CD4-positive, alpha-beta T cell treated with Interleukin-10 for 1 hour (primary cell): ENCODE measurements around the gene MYO1E.
"Not testable (repeated sequence)": the region's sequence is repeated elsewhere in the genome, so short reads cannot be mapped to it uniquely, and the experiment has no call there.

Experiments used
- DNase-seq: peaks from one replicate; pipeline ENCODE4 v3.0.0-alpha.2; 2020

MYO1E gene

GRCh38 chr15:59283717-59284391 lies 88.8 kb downstream of the MYO1E start:
- no peak for DNase-seq

- DNase-seq = no peak
Observed at GRCh38 chr15:59282515-59283337, 89.9 kb downstream of the MYO1E start.

GRCh38 chr15:59281699-59282098 lies 91.0 kb downstream of the MYO1E start:
- no peak for DNase-seq

GRCh38 chr15:59280855-59281254 lies 91.8 kb downstream of the MYO1E start:
- DNase-seq = no peak

DNA sequence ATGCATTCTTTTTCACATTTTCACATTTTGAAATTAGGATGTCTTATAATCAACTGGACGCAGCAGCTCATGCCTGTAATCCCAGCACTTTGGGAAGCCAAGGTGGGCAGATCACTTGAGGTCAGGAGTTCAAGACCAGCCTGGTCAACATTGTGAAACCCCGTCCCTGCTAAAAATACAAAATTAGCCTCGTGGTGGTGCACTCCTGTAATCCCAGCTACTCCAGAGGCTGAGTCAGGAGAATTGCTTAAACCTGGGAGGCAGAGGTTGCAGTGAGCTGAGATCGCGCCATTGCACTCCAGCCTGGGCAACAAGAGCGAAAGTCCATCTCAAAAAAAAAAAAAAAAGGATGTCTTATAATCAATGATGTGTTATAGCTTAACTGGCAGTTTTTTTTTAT lies 92.4 kb downstream of the MYO1E start:
- DNase-seq = not testable (repeated sequence)

GRCh38 chr15:59279023-59279422 lies 93.6 kb downstream of the MYO1E start:
- DNase-seq = no peak

GRCh38 chr15:59278120-59278519 lies 94.6 kb downstream of the MYO1E start:
- no peak for DNase-seq

GRCh38 chr15:59276225-59277178 lies 96.2 kb downstream of the MYO1E start:
- DNase-seq = no peak

GRCh38 chr15:59274126-59274970 lies 98.3 kb downstream of the MYO1E start:
- DNase-seq = no peak

- no peak for DNase-seq
Observed at GRCh38 chr15:59273234-59273633, 99.4 kb downstream of the MYO1E start.

GRCh38 chr15:59271595-59272201 lies 101.0 kb downstream of the MYO1E start:
- DNase-seq = no peak

- DNase-seq = no peak
Observed at GRCh38 chr15:59268852-59269407, 103.7 kb downstream of the MYO1E start.

DNA sequence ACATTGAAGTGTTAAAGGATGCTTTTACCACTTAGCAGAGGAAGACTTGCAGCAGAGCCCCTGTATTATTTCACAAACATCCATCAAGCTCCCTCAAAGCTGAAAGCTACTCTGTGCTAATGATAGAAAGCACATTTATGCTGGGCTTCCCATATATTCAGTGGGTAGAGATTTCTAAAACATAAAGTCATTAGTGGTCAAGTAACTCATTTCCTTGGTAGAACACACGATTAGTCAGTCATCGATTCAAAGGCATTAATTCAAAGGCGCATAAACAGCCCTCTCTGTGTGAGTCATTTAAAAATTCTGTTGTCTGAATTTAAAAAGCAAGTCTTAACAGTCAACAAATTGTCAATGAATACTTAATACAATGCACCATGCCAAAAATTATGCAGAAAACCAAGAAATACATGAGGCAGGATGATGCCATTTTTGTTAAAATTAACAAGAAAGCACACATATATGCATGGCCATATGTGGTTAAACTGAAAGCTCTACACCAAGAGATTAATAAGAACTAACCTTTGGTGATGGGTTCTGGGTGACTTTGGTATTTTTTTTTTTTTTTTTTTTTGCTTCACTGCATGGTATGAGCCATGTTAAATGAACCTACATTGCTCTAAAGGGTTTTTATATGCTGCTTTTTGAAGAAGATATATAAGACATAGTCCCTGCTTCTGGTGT lies 104.4 kb downstream of the MYO1E start:
- no peak for DNase-seq

GRCh38 chr15:59266028-59266427 lies 106.6 kb downstream of the MYO1E start:
- no peak for DNase-seq

- no peak for DNase-seq
Observed at GRCh38 chr15:59262316-59262715, 110.4 kb downstream of the MYO1E start.

DNA sequence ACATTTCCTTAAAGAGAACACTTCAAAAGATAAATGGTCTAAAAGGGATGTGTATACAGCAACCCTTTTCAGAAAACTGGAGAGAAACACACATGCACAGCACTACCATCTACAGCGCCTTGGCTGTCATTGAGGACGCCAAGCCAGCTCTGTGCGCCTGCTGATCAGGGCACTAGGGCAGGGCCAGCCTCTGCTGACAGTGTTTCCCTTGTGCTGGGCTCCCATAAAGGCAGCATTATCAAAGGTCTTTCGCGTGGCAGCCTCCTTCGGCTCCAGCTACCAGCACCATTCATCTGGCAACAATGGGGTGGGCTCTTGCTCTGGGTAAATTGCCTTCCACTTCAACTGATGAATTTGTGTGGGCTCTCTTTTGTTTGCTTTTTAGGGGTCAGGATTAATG lies 112.6 kb downstream of the MYO1E start:
- DNase-seq = no peak

GRCh38 chr15:59259137-59259943 lies 113.3 kb downstream of the MYO1E start:
- DNase-seq = no peak

DNA sequence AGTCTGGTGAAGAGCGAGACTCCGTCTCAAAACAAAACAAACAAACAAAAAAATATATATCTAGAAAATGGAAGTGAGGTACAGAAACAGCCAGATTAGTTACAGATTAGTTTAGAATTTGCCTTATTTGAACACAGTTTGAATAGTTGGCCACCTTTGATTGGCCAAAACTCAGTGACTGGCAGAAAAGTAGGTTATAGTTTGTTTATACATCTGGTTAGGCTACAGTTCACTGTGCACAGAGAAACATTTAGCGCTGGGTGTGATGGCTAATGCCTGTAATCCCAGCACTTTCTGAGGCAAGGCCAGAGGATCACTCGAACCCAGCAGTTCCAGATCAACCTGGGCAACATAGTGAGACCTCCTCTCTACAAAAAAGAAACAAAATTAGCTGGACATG lies 114.4 kb downstream of the MYO1E start:
- DNase-seq = no peak

DNA sequence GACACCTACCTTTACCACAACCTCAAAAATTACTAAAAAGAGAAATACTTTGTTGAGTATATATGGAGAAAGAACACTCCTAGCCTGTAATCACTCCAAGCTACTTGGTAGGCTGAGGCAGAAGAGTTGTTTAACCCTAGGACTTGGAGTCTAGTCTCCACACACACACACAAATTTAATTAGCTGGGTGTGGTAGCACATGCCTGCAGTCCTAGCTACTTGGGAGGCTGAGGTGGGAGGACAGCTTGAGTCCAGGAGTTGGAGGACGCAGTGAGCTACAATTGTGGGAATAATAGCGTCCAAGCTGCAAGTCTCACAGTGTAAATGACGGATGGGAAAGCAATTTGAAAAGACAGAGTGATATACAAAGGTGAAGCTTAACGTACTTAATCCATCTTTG lies 115.5 kb downstream of the MYO1E start:
- DNase-seq = no peak

DNA sequence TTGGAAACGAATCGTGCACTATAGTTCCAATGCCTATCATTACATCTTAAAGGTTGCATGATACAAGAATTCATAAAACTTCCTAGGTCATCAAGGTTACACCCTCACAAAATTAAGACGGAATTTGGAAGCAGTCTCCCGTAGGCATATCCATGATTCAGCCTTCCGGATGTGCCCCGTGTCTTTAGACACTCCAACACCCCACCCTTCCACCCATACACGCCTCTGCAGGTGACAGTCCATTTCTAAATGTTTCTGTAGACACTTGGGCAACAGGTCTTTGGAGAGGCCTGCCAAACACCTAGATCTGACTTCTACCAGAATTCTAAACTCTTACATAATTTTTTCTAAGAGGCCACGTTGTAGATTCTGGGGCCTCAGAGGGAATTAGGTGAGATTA lies 116.2 kb downstream of the MYO1E start:
- no peak for DNase-seq
